CD1c-positive myeloid dendritic cell (primary cell): ENCODE measurements around the gene UCK2.

ENCODE experiments used
- DNase-seq: peaks from one replicate; pipeline ENCODE4 v3.0.0-alpha.2; 2016; ENCODE audit errors: extremely low spot score

Gene UCK2

GRCh38 chr1:165834229-165834628 is 6.8 kb downstream of the UCK2 start:
- no peak for DNase-seq

DNA sequence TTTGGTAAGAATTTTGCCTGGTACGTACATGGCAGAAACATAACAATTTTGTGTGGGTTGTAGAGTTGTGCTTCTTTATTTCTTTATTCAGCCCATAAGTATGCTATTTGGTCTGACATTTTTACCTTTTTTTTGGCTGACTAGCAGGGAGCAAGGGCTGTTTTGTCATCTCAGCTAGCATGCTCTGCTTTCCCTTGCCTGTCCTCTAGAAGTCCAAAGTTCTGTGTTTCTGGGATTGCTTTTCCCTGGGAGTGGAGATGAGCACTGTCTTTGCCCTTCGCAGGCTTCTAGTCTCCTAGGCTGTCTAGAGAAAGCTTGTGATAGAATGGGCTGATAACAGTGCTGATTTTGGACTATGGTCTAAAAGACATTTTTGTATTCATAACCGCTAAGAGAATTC is 7.5 kb downstream of the UCK2 start:
- DNase-seq: no peak

- DNase-seq: peak; percentile 40
Observed at GRCh38 chr1:165836664-165837482, 9.5 kb downstream of the UCK2 start.

GRCh38 chr1:165837838-165838364 is 10.5 kb downstream of the UCK2 start:
- DNase-seq: no peak

DNA sequence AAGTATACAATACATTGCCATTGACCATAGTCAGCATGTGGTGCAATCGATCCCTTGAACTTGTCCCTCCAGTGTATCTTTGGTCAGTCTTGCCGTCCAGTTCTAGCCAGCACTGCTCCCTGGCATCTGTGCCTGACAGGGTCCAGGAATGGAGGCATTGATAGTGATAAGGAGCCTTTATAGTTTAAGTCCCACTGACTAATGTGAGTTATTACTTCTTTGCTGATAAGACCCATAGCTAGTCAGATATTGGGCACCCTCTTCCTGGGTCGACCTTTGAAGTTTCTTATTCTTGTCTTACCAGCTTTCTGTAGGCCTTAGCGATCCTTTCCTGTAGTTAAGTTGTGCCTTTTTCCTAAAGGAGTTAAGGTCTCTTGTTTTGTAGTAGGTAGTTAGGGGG is 13.0 kb downstream of the UCK2 start:
- no peak for DNase-seq

- no peak for DNase-seq
Observed at GRCh38 chr1:165841582-165842017, 14.2 kb downstream of the UCK2 start.

- no peak for DNase-seq
Observed at GRCh38 chr1:165842023-165842670, 14.7 kb downstream of the UCK2 start.

DNA sequence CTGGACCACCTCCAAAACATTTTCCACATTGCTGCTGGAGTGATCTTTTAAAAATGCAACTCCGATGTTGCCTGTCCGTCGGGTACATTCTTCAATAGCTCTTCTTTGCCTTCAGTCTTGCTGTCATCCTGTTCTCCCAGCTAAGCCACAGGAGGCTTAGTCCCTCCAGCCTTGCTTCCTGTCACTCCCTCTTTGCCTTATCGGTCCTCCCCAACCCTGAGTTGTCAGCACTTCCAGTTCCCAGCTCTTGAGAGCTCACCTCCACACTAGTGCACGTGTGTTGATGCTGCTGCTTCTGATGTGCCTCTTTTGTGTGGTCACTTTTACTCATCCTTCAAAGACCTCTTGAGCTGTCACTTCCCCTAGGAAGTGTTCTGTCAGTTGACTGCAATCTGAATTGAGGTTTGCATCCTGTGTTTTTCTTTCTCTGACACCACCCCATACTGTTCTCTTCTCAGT is 15.3 kb downstream of the UCK2 start:
- peak; percentile 27 for DNase-seq

DNA sequence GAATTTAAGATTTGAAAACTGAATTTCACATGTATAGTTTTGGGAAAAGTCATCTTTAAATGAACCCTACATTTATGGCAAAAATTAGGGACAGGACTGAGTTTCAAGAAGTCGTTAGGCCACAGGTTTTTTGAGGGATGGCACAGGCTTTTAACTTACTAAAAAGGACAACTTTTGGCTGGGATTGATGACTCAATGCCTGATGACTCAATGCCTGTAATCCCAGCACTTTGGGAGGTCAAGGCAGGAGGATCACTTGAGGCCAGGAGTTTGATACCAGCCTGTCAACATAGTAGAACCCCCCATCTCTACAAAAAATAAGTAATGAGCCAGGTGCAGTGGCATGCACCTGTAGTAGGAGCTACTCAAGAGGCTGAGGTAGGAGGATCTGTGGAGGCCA is 15.9 kb downstream of the UCK2 start:
- DNase-seq: no peak

- no peak for DNase-seq
Observed at GRCh38 chr1:165844114-165844798, 16.8 kb downstream of the UCK2 start.

DNA sequence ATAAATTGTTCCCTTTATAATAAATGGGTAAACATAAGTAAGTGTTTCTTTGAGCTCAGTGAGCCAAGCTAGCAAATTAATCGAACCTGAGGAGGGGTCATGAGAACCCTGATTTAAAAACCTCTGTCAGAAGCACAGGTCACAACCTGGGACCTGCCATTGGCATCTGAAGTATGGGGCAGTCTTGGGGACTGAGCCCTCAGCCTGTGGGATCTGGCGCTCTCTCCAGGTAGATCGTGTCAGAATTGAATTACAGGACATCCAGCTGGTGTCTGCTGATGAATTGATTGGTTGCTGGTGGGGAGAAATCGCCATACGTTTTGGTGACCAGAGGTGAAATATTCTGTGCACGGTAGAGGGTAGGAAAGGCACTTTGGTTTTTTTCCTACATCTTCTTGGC is 17.5 kb downstream of the UCK2 start:
- DNase-seq: no peak

DNA sequence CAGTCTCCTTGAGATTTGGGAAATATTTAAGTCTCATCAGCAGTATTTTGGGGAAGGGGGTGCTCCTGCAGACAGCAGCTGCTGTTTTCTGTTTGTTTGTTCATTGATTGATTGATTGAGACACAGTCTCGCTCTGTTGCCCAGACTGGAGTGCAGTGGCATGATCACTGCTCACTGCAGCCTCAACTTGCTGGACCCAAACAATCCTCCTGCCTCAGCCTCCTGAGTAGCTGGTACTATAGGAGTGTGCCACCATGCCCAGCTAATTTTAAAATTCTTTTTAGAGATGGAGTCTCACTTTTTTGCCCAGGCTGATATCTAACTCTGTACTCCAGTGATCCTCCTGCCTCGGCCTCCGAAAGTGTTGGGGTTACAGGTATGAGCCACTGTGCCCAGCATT is 18.2 kb downstream of the UCK2 start:
- no peak for DNase-seq

GRCh38 chr1:165845992-165846748 is 18.8 kb downstream of the UCK2 start:
- no peak for DNase-seq

- no peak for DNase-seq
Observed at GRCh38 chr1:165847486-165847885, 20.1 kb downstream of the UCK2 start.

DNA sequence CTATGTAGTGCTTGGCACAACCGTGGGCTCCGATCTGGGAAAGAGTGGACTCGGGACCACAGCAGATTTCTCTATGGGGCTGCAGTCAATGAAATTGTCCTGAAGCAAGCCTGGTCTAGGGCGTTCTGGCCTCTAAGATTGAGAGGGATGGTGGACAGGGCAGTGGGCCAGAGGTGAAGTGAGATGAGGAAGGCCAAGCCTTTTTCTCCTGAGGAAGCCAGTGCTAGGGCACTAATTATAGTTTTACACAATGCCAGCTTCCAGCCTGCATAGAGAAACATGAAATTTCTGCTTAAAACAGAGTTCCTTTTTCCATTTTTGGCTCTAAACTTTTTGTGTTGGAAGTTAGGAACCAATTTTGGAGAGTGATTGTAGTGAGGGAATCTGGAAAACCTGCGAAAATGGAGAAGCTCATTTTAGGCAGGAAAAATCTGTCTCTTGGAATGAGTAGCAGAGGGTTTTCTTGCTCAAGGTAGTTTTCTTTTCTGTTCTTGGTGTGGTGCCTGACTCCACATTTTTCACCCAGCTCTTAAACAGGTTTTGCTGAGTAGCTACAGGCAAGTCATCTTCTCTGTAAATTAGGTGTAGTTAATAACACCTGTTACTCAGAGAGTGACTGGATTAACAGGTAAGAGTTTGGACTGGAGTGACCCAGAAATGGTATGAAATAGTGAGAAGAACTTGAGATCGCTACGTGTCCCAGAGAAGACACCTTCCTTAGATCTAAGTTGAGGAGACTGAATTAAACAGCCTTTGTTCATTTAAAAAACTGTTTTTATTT is 22.1 kb downstream of the UCK2 start:
- DNase-seq: peak; percentile 40

- DNase-seq: peak; percentile 15
Observed at GRCh38 chr1:165851034-165851658, 23.7 kb downstream of the UCK2 start.

GRCh38 chr1:165852871-165853270 is 25.5 kb downstream of the UCK2 start:
- no peak for DNase-seq

DNA sequence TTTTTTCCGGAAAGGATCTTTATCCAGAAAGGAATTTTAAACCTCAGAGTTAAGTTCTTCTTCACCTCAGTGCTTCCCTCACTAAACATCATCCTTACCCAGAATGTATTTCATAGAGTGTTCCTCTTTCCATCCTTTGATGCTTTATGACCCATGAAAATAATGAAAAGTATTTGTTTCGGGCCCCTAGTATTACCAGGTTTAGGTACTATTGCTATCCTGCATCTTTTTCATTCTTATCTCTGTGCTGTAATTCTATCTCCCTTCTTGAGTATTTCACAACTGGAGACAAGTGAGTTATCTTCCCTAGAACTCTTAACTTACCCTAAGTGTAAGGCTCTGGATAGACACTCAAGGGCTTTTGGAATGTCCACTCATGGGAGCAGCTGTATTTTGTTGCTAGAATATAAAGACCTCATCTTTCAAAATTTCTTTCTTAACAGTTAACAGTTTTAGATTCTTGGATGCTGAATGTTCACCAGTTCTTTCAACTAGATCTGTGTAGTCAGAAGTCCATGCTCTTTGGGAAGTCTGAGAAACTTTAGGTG is 26.2 kb downstream of the UCK2 start:
- no peak for DNase-seq

DNA sequence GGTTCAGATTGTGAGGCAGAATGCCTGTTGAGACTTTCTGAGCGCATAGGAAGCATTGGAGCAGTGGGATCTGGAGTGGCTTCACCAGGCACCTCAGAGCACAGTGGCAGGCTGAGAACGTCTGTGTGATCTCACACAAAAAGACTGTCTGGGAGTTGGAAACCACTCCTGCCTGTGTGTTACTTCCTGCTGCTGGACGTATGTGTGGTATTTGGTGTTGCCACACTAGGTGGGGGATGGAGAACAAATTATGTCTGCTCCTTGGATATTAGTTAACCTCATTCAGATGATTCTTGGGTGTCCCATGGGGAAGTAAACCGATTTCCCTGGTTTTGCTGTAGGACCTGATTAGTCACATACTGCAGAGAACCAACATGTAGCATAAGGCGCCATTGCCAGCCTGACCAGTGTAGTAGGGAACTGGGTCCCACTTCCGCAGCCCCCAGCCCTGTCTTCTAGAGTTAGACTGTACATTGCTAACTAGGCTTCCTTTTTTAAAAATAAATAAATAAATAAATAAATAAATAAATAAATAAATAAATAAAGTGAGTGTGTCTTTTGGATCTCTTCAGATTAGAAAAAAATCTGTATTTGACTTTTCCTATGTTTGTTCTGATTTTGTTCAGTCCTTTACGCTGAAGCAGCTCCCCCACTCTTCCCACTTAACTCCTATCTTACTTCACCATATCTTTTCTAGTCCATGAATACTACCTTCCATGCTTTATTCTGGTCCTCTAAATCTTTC is 26.9 kb downstream of the UCK2 start:
- DNase-seq: peak; percentile 86
